Mucosa of gallbladder (tissue), 1 donor: ENCODE measurements around the gene SSR3. TPM values are rescaled to one million over a fixed set of nuclear protein-coding genes. Genes with fewer than 3 reads are reported as not detected.
"Not testable (repeated sequence)": the region's sequence is repeated elsewhere in the genome, so short reads cannot be mapped to it uniquely, and the experiment has no call there.

Experiments
- DNase-seq: peaks from one replicate; pipeline ENCODE4 v3.0.0-alpha.2; 2020; ENCODE audit warnings: low spot score
- total RNA-seq: library from RNA; stranded (reverse); gene quantifications from one replicate; pipeline ENCODE4 v1.2.1, GENCODE V29; 2021
- donor health status: DM: no; HTN: no; CAD: no.

The SSR3 gene
- 152 TPM for total RNA-seq

DNA sequence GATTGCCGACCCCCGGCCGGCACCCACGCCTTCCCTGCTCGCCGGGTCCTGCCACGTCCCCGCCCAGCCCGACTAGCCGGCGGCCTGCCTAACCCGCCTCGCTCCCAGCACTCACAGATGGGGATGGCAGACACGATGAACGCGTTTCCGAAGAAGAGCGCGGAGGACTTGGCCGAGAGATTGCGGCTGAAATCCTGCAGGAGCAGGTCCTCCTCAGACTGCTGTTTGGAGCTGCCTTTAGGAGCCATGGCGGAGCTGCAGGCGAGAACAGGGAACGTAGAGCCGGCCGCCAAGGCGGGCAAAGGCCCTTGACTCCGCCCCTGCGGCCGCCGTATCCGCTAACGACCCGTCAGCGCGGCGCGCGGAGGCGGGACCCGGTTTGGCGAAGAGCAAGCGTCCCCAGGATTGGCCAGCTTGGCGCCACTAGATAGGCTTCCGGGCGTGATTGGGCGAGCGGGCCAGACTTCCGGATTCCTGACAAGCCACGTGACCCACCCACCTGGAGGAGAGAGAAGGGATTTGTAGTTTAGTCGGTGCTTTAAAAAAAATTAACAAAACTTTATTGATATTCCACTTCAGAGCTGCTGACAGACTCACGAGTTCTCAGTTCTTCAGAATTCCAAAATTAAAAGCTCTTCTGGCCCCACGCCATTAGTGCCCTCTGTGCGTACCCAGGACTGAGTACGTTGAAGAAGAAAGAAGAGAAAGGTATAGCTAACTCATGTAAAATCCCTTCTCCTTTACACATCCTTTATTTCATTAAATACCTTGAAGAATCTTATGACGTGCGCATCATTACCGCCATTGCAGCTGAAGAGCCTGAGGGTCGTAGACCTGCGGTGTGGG lies at the start of gene SSR3:
TSS of gene SSR3 (minus strand) at position 276 of the 846 bp plus-strand sequence. CDS start at position 248, 28 bp downstream.
- DNase-seq = peak; percentile 99

DNA sequence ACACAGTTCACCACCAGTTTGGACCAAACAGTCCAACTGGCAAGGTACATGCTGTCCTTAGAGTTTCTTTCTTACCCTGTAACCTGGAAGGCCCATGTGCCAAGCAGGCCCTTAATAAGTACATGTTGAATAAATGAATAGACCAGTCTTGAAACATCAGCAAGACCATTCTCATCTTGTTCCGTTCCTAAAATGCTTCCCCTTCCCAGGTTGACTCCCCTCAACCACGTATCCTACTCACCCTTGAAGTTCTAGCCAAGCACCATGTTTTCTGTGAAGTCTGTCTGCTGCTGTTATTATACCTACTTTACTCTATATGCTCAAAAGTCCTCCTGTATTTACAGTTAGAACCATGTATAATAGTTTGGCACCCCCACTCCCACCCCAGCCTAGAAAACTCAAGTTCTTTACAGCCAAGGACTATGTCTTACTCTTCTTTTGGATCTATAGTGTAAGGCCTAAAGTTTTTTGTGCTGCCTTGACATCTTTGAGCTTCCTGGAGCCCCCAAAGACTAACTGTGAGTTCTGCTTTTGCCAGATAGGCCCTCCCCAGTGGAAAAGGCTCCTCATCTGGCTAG lies 49.2 kb upstream of the SSR3 start:
- no peak for DNase-seq

DNA sequence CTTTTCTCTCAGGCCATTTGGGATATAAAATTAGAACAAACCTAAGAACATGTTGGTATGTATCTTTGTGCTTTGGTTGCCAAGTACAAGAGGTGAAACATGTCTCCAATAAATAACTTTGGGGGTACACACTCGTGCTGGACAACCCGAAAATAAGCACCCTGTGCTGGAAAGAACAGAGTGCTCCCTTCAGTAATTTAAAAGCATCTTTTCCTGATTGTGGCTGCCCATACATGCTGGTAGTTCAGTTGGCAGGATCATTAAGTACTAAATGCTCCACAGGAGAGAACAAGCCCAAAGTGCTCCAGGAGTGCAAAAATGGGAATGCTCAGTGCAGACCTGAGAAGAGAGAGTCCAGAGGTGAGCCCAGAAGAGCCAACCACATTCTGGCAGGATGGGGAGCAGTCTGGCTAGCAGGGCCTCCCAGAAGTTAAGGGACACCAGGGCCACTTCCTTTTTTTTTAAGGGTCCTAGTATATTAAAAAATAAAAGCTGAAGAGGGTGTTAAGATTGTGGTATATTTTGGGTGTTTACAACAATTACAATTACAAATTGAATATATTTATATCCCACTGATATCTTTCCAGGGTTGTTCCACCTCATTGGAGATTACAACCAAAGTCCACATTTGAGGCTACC lies 48.6 kb upstream of the SSR3 start:
- no peak for DNase-seq

DNA sequence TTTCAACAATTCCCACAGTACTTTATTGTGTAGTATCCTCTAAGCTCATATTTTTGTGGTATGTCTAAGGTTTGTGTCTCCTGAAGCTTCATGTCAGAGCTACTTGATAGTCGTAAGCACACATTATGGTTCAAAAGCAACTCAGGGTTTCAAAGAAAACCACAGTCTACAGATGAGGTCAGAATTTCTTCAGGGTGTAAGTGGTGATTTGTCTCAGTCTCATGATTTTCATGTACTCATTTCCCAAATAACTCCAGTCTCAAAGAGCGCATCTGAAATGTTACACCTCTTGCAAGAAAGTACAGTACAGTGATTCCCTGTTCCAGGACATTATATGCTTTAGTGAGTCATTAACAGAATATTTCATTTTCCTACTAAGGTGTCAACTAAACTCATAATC lies 47.5 kb upstream of the SSR3 start:
- no peak for DNase-seq

DNA sequence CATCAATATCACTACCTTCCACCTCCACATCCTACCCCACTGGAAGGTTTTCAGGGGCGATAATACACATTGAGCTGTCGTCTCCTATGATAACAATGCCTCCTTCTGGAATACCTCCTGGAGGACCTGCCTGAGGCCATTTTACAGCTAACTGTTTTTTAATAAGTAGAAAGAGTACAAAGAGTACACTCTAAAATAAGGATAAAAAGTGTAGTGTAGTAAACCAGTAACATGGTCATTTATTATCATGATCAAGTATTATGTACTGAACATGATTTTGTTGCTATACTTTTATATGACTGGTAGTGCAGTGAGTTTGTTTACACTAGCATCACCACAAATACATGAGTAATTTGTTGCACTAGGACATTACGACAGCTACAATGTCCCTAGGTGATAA lies 46.6 kb upstream of the SSR3 start:
- DNase-seq = no peak

DNA sequence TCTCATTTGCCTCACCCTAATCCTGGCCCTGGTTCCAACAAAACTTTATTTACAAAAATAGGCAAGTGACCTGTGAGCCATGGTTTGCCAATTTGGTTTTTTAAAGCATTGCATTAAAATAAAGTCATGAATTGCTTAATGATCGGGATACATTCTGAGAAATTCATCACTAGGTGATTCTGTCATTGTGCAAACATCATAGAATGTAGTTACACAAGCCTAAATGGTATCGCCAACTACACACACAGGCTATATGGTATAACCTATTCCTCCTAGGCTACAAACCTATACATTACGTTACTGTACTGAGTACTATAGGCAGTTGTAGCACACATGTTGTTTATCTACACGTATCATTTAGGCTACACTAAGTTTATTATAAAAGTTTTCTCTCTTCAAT lies 45.9 kb upstream of the SSR3 start:
- no peak for DNase-seq

DNA sequence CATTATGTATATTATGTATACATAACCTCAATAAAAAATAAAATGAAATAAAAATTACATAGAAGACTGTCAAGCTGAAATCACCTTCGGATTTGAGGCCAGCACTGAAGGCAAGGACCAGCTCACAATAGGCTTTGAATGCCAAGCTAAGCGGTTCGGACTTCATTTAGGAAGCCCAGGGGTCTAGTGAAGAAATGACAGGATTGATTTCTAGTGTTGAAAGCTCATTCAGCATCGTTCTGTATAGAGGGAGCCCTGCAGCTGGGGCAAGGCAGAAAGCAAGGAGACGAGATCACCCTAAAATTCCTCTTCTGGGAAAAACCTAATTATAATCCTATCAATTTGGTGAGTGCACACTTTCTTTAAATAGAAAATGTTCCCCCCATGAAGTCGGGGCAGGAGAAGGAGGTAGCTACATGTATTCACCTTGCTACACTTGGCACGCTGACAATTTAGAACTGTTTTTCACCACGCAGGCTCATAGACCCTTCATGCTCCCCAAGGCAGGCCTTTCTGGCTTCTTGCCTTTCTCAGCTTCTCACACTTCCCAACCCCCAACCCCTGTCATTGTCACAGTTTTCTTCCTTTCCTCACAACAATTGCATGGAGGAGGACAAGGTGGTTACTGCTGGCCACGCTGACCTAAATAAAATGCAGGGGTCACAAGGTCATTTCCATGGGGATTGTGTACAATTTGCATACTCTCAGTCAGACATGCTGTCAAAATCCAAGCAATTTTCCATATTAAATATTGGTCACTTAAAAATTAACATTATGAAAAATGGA lies 44.4 kb upstream of the SSR3 start:
- DNase-seq = no peak

DNA sequence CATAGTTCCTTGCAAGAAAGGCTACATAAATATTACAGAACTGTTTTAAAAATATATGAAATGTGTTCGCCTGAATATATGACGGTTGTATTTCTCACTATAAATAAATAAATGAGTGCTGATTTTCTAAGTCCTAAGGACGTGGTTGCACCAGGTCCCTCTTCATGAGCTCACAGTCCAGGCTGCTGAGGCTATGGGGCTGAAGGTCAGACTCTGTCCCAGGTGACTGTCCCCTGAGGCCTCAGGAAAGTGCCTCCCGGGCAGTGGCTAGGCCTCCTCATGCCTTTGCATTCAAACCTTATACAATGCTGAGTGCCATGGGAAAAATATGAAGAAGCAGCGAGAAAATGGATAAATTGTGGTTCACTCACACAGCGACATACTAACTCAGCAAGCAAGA lies 43.5 kb upstream of the SSR3 start:
- no peak for DNase-seq

DNA sequence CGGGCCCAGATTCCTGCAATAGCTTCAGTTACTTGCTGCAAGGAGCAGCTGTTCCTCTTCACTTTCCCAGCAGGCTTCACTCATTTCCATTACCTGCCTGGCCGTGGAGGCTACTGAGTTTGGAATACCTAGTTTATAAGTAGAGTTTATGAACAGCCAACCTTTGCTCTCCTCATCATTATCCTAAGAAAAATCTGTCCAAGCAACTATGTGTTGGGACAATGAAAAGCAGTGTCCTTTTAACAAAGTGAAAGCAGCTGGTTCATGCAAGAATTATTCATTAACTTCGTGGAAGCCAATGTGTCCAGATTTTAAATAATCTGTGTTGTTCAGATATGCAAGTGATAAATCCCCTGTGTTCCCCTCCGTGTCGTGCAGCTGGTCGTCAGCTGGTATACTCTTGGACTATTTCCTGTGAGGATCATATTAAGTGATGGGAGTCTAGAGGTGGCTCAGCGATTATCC lies 39.3 kb upstream of the SSR3 start:
- DNase-seq = peak; percentile 10

DNA sequence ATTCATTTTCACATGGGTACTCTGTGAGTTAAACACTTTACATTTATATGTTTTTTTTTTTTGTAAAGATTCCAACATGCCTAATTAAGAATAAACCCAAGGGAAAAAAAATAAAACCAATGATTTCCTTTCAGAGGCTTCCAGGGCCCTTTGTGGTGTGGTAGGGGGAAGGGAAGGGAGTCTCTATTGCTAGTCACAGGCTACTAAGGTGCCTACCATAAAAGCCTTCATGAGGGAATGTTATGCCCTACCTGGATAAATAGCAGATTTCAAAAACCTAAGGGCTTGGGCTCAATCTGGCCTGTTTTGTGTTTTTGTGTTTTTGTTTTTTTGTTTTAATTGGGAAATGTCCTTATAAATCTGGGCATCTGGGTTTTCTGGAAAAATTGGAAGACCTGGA lies 38.9 kb upstream of the SSR3 start:
- DNase-seq = no peak

DNA sequence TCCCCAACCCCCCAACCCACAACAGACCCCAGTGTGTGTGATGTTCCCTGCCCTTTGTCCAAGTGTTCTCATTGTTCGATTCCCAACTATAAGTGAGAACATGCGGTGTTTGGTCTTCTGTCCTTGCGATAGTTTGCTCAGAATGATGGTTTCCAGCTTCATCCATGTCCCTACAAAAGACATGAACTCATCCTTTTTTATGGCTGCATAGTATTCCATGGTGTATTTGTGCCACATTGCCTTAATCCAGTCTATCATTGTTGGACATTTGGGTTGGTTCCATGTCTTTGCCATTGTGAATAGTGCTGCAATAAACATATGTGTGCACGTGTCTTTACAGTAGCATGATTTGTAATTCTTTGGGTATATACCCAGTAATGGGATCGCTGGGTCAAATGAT lies 34.9 kb upstream of the SSR3 start:
- not testable (repeated sequence) for DNase-seq

DNA sequence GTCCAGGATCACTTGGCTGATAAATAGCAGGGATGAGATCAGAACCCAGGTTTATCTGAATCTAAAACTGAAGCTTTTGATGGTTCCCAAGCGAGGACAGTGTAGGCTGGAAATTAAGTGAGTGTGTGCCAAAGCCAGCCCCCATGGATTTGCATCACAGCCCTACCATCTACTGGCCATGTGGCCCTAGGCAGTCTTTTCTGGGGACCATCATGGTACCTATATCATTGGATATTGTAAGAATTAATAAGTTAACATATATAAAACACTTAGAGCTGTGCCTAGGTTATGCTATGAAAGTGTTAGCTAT lies 32.8 kb upstream of the SSR3 start:
- DNase-seq = no peak

DNA sequence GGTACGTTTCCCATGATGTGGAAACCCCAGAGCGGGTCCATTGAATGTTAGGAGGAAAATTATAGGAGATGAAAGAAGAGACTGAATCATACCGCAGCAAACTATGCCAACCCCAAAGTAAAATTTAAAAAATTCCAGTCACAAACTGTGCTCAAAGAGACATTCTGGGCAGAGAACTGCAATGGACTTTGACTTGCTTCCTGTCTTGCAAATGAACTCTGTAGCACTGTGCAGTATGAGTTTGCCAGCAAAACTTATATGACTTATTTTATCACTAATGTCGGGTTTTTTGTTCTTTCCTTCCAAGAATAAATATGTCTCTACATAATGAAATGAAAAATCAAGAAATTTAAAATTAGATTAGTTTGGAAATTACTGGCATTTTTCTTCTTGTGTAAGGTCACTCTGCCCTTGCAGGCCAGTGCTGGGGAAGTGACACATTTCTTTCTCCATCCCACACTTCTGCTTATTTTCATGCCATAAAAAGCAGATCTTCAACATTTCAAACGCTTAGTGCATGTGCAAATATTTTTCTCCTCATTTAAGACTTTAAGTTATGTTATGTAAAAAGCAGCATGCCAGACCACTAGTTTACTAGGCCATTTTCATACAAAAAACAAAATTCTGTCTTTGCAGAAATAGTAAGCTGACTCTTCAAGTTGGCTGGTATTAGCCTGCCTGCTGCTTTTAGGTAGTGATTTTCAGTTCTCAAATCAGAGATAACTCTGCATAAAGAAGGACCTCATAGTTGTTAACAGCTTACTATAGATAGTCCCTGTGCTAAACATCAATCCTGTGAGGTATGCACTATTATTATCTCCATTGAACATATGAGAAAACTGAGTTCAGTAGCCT lies 32.2 kb upstream of the SSR3 start:
- no peak for DNase-seq

DNA sequence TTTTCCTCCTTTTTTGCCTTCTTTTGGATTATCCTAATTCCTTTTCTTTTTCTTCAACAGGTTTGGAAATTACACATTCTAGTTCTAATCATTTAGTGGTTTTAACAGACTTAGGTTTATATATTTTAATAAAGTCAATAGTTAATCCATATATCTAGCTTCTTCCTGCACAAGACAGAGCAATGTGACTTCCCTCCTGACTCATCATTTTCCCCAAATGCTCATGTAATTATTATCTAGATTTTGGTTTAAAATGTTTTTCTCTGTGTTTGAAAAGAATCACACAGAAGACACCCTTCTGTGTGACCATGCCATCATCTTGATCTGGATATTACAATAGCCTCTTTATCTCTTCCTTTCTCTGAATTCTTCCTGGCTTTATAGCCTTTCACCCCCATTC lies 28.6 kb upstream of the SSR3 start:
- no peak for DNase-seq

DNA sequence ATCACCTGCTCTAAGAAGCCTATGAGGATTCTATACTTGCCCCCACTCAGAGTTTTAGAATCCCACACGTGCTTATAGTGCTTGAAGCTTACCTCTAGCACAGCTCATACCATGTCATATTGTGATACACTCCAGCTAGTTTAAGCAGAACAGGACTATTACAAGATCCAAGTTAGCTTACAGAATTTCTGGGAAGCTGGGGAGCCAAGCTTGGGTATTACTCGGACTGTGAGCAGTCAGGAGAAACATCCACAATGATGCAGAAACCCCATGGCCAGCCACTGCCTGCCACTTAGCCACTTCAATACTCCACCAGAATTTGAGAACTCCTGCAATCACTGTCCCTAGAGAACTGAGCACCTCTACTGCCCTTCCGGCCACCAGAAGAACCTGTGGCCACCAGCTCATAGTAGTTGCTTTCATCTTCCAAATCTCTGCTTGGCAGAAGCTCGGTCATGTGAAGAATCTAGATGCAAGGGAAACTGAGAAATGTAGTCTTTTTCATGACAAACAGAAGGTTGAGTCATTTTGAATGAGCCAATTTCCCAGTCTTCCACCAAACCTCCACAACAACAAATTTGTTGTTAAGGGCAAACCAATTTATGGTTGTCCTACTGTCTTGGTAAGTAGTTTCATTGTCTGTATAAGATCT lies 27.7 kb upstream of the SSR3 start:
- DNase-seq = no peak

DNA sequence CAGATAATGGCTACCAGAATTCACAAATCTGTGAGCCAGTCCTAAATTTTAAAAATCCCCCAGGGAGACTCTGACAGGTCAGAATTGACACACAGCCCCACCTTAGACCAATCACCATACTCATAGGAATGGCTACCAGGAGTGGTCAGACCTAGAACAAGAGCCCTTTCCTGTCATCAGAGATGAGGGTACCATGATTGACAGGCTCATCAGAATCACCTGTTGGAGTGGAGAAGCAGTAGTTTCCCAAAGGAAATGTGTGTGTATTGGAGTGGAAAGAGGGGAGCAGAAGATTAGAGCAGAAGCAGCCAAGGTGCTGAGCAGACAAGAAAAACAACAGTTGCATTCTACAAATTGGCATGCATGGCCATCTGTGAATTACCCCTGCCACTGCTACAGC lies 27.0 kb upstream of the SSR3 start:
- no peak for DNase-seq

DNA sequence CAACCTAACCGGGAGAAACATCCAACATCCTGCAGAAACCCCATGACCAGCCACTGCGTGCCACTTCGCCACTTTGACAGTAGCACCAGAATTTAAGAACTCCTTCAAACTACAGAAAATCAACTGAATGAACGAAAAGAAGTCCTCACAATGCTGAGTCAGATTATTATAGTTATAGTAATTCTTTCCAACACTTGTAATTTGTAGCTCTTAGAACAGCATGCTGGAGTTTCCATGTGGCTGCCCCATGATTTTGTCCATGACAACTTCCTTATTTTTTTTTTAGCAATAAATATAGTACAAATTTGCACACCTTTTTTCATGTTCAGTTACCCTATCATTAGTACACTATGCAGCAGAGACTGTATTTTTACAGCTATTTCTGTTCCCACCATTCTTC lies 26.1 kb upstream of the SSR3 start:
- no peak for DNase-seq

DNA sequence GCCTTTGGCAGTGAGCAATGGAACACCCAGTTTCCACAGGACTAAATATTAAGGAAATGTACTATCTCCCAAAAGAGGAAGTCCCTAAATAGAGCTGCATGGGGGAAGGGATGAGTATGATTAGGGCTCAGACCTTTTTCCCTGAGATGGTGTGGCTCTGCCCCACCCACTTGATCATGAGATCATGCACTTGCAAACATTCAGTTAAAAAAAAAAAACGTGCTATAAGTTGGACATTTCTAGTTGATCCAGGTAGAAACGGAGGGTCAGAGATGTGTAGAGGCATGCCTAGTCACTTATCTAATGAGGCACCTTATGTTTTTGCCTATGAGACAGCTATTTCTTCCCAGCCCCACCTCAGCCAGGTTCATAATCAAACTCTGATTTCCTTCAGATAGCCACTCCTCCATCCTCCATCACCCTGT lies 24.5 kb upstream of the SSR3 start:
- DNase-seq = no peak

DNA sequence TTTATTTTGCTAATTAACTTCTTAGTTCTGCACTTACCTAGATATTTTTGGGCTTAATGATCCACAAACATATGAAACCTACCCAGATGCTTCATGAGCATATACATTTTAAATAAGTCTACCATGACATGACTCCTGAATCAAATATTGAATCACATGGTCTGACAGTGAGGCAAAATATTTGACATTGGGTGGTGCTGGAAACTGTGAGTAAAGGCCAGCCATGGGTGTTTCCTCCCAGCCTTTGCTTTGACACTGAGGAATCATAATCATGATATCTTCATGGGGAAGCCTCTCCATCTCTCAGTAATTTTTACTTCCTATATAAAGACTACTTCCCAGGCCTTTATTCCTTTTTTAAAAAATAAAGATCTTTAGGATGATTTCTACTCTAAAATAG lies 22.8 kb upstream of the SSR3 start:
- DNase-seq = no peak

DNA sequence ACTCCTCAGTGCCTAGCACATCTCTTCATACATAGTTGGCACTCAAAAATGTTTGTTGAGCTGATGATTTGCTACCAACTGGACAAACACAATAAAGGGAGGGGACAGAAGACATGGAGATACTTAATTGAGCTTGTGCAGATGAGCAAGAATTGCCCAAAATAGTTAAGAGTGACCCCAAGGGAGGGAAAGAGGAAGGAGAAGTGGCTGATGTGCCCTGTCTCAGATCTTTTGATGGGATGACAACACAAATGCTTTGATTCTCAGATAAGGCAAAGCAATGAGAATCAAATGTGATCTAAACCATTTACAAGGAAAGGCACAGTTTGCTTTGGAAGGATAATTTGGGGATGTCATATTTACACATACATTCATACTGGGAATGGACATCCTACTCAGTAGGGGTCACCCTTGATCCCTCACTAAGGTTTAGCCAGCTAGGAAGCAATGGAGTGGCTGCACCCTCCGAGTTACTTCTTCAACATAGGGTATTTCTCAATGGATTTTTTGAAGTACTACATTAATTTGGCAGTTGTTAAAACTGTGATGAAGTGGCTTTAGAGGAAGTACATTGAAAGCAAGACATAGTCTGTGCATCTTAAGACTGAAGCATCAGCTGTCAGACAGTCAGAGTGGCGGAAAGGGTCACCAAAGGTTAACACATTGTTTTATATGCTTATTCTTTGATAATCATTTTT lies 21.9 kb upstream of the SSR3 start:
- no peak for DNase-seq
